K562 (cell line): Measurements from ENCODE around the gene PMFBP1. TPM values are rescaled to one million over a fixed set of nuclear protein-coding genes. Genes with fewer than 3 reads are reported as not detected.

ENCODE experiments used
- ATAC-seq: fragments of 200-7000 bp; cut with Tn5 transposase; 3 replicates; pipeline ENCODE4 v1.9.1; 2020; ENCODE audit warnings: moderate library complexity
- BruUV-seq: library from RNA; stranded (reverse); fragments of 400-500 nt; replicated peaks from 2 replicates; lab custom pipeline; 2021; lab: Mats Ljungman, UMichigan
- CTCF ChIA-PET: fragments of 300-600 bp; formaldehyde crosslinking; extraction: SDS; loops from one replicate; lab custom pipeline; 2021; ENCODE audit warnings: low intra/inter-chr PET ratio; lab: Yijun Ruan, JAX
- POLR2A ChIA-PET: fragments of 300-600, 350-650 bp; sonication (Branson Sonifier 250); formaldehyde crosslinking; extraction: SDS; loops from one replicate; lab custom pipeline; 2021; ENCODE audit warnings: antibody characterized with exemption, inconsistent platforms; lab: Yijun Ruan, JAX
- DNase-seq, 4 experiments: peaks; one replicate each; pipeline versions ENCODE4 v3.0.0 to v3.0.0-alpha.2; 2011 to 2018; ENCODE audit warnings: low spot score in 3 of 4, mixed read lengths in 3 of 4; ENCODE audit errors: extremely low read depth in 1 of 4
- FAIRE-seq: peaks from 2 replicates; lab custom pipeline; 2011; peaks lifted over from hg19 to GRCh38; lab: Jason Lieb, UNC
- H2AFZ ChIP-seq: 2 replicates; pipeline ENCODE4 v1.6.0; 2011; ENCODE audit warnings: low read depth, low read length, control low read depth, inconsistent platforms
- H3K27ac ChIP-seq: fragments of 200-600 bp; 3 replicates; pipeline ENCODE4 v1.8.0; 2011; ENCODE audit warnings: low read depth, mild to moderate bottlenecking, control low read depth, inconsistent platforms, low read length, moderate library complexity, mixed read lengths; ENCODE audit errors: extremely low read depth
- H3K27me3 ChIP-seq, 2 experiments: fragments of 300-600 bp in 1 of 2; 2 replicates in 1 of 2; 3 replicates in 1 of 2; pipeline versions ENCODE4 v1.6.0 to v1.8.0; 2011; ENCODE audit warnings: inconsistent platforms in 2 of 2, low read length in 2 of 2, mild to moderate bottlenecking in 1 of 2, mixed read lengths in 1 of 2, moderate library complexity in 1 of 2; ENCODE audit not compliant: control insufficient read depth in 2 of 2, insufficient read depth in 2 of 2
- H3K36me3 ChIP-seq: fragments of 300-600 bp; 3 replicates; pipeline ENCODE4 v1.8.0; 2011; ENCODE audit warnings: mild to moderate bottlenecking, low read length, inconsistent platforms; ENCODE audit not compliant: control insufficient read depth, insufficient read depth
- H3K4me1 ChIP-seq, 2 experiments: fragments of 200-600 bp in 1 of 2; replicated peaks in 1 of 2; 2 replicates in 1 of 2; 3 replicates in 1 of 2; pipeline versions ENCODE4 v1.5.1 to v1.8.0; 2011; ENCODE audit warnings: inconsistent platforms in 2 of 2, low read length in 2 of 2, mild to moderate bottlenecking in 1 of 2, mixed read lengths in 1 of 2, moderate library complexity in 1 of 2; ENCODE audit not compliant: control insufficient read depth in 2 of 2, insufficient read depth in 2 of 2
- H3K4me2 ChIP-seq: 2 replicates; pipeline ENCODE4 v1.6.1; 2011; ENCODE audit warnings: low read length, control low read depth, inconsistent platforms, mixed read lengths; ENCODE audit not compliant: insufficient read depth
- H3K4me3 ChIP-seq: fragments of 200-600 bp; sonication (generic), shearing (Covaris generic); 2 replicates; pipeline ENCODE4 v1.5.1; 2016; ENCODE audit warnings: control low read depth, inconsistent platforms
- H3K79me2 ChIP-seq: fragments of 200-600 bp; 3 replicates; pipeline ENCODE4 v1.8.0; 2011; ENCODE audit warnings: low read length, inconsistent platforms; ENCODE audit not compliant: control insufficient read depth, insufficient read depth
- H3K9ac ChIP-seq, 2 experiments: 2 replicates each; pipeline versions ENCODE4 v1.6.0 to v1.6.1; 2011; ENCODE audit warnings: low read depth in 2 of 2, low read length in 2 of 2, control low read depth in 1 of 2, inconsistent platforms in 1 of 2, mild to moderate bottlenecking in 1 of 2, mixed read lengths in 1 of 2; ENCODE audit not compliant: insufficient read depth in 1 of 2
- H3K9me1 ChIP-seq: one replicate; pipeline ENCODE4 v1.6.0; 2011; ENCODE audit warnings: inconsistent platforms, mild to moderate bottlenecking, low read length, moderate library complexity; ENCODE audit not compliant: control insufficient read depth, insufficient read depth
- H3K9me3 ChIP-seq: replicated peaks from 2 replicates; pipeline ENCODE4 v1.5.1; 2011; ENCODE audit warnings: low read depth, low read length, inconsistent platforms; ENCODE audit not compliant: control insufficient read depth, insufficient read depth
- H4K20me1 ChIP-seq: replicated peaks from 2 replicates; pipeline ENCODE4 v1.6.1; 2011; ENCODE audit warnings: low read length, inconsistent platforms, mixed read lengths; ENCODE audit not compliant: control insufficient read depth, insufficient read depth
- CREB1 ChIP-seq, 2 experiments: sonication (generic) in 1 of 2; formaldehyde crosslinking in 1 of 2; IDR thresholded peaks; 2 replicates each; pipeline versions ENCODE4 v1.6.1 to v1.8.0; 2012 to 2022; ENCODE audit warnings: inconsistent platforms in 1 of 2, mild to moderate bottlenecking in 1 of 2, missing genetic modification reagents in 1 of 2, moderate library complexity in 1 of 2
- CTCF ChIP-seq, 3 experiments: IDR thresholded peaks in 2 of 3; conservative IDR thresholded peaks in 1 of 3; 2 replicates each; pipeline ENCODE4 v1.5.1; 2011 to 2012; ENCODE audit warnings: low read length in 3 of 3, mild to moderate bottlenecking in 3 of 3, control low read depth in 2 of 3, improper control_type of control experiment in 1 of 3, inconsistent platforms in 1 of 3, low read depth in 1 of 3, mixed read lengths in 1 of 3, moderate library complexity in 1 of 3; ENCODE audit not compliant: insufficient read depth in 2 of 3
- CUX1 ChIP-seq: fragments of 200-800 bp; sonication (Bioruptor generic); IDR thresholded peaks from 2 replicates; pipeline ENCODE4 v1.6.1; 2016; ENCODE audit warnings: missing genetic modification characterization, missing compliant biosample characterization
- E2F3 ChIP-seq: fragments of 250-450 bp; sonication (Bioruptor Pico); IDR thresholded peaks from 2 replicates; pipeline ENCODE4 v1.4.0; 2020; ENCODE audit warnings: mild to moderate bottlenecking
- ETV6 ChIP-seq, 3 experiments: fragments of 150-350 bp in 1 of 3; sonication (generic) in 1 of 3; formaldehyde crosslinking in 1 of 3; IDR thresholded peaks; 2 replicates each; pipeline versions ENCODE4 v1.6.1 to v1.8.0; 2014 to 2022; ENCODE audit warnings: borderline replicate concordance in 2 of 3, low read depth in 2 of 3, antibody characterized with exemption in 1 of 3, low read length in 1 of 3, mild to moderate bottlenecking in 1 of 3, missing genetic modification reagents in 1 of 3
- HDAC2 ChIP-seq: fragments of 450-650 bp; IDR thresholded peaks from 2 replicates; pipeline ENCODE4 v1.6.1; 2016; ENCODE audit warnings: mild to moderate bottlenecking
- MTA3 ChIP-seq: fragments of 450-650 bp; formaldehyde crosslinking; IDR thresholded peaks from 2 replicates; pipeline ENCODE4 v1.6.1; 2017; ENCODE audit warnings: mild to moderate bottlenecking, borderline replicate concordance
- POU5F1 ChIP-seq: fragments of 150-350 bp; IDR thresholded peaks from 2 replicates; pipeline ENCODE4 v1.6.1; 2014; ENCODE audit warnings: borderline replicate concordance, low read length, low read depth, mild to moderate bottlenecking; ENCODE audit not compliant: partially characterized antibody
- RBBP5 ChIP-seq: fragments of 200-600 bp; sonication (generic); IDR thresholded peaks from 2 replicates; pipeline ENCODE4 v1.6.1; 2012; ENCODE audit warnings: borderline replicate concordance, mild to moderate bottlenecking, low read length, control low read depth, inconsistent platforms; ENCODE audit not compliant: insufficient read depth, poor library complexity, severe bottlenecking
- SIX5 ChIP-seq, 2 experiments: IDR thresholded peaks; 2 replicates each; pipeline ENCODE4 v1.6.1; 2011; ENCODE audit warnings: low read length in 2 of 2, borderline replicate concordance in 1 of 2, low read depth in 1 of 2, mild to moderate bottlenecking in 1 of 2, moderate library complexity in 1 of 2; ENCODE audit not compliant: insufficient read depth in 1 of 2
- ZBTB1 ChIP-seq: sonication (generic); formaldehyde crosslinking; IDR thresholded peaks from 2 replicates; pipeline ENCODE4 v1.8.1; 2023; ENCODE audit warnings: missing genetic modification reagents, low read depth, mild to moderate bottlenecking, borderline replicate concordance
- ZKSCAN1 ChIP-seq: fragments of 150-350 bp; IDR thresholded peaks from 2 replicates; pipeline ENCODE4 v1.6.1; 2016; ENCODE audit warnings: low read depth, low read length
- ZNF347 ChIP-seq: fragments of 450-650 bp; formaldehyde crosslinking; IDR thresholded peaks from 2 replicates; pipeline ENCODE4 v1.4.0; 2020; ENCODE audit warnings: low read depth, mild to moderate bottlenecking, moderate library complexity
- WGBS: fragments of 100-300 bp; shearing (Covaris generic); methylation state at CpG from one replicate; pipeline ENCODE4 v1.1.6; 2016; ENCODE audit warnings: low coverage, mixed read lengths; ENCODE audit not compliant: insufficient coverage; ENCODE audit errors: missing lambda C conversion rate; 5-methylcytosine and 5-hydroxymethylcytosine counted together
- in situ Hi-C: fragments of 300-500 bp; cut with MboI; formaldehyde crosslinking; loops from 4 replicates; pipeline ENCODE4 v1.15.0; 2018; ENCODE audit warnings: inconsistent platforms, mixed read lengths
- intact Hi-C: fragments of 100-400 bp; cut with micrococcal nuclease; formaldehyde crosslinking; loops from 2 replicates; pipeline ENCODE4 v1.14.2; 2022
- polyA plus RNA-seq, 8 experiments: library from polyadenylated mRNA; depleted of rRNA in 4 of 8; stranded (reverse) in 5 of 8; unstranded in 3 of 8; fragments of >200 nt; fragmentation: Nextera tagmentation in 2 of 8; fragmentation: Illumina TruSeq in 1 of 8; extraction: Ambion mirVana in 2 of 8; extraction: Trizol in 1 of 8; gene quantifications; 2 replicates each; pipeline versions ENCODE4 v1.2.1 to v1.2.3, GENCODE V29; 2011 to 2014; ENCODE audit warnings: inconsistent platforms in 1 of 8, missing spikeins in 1 of 8
- total RNA-seq, 7 experiments: library from RNA; depleted of rRNA in 6 of 7; stranded (reverse); fragments of >200 nt in 6 of 7; fragmentation: Illumina TruSeq in 2 of 7; extraction: Trizol in 2 of 7; gene quantifications; 2 replicates each; pipeline versions ENCODE4 v1.2.1 to v1.2.3, GENCODE V29; 2011 to 2021; ENCODE audit warnings: low replicate concordance in 1 of 7

PMFBP1 gene
- total and polyA plus RNA-seq, 9 of the 15 experiments (the other 6 are each of a cell fraction or from before 2014, with no cell fraction given): 0.13 to 0.91 (median 0.47) TPM

- H4K20me1 ChIP-seq: no peaks in the 10 kb centered on the region
- BruUV-seq: no TSS peak
- TF ChIP-seq RBBP5 (no peak), ETV6 (IDR thresholded peaks at IDR 0.05; ENCODE audit: borderline replicate concordance in 1 of 2, low read depth in 2 of 2, low read length in 1 of 2) (no peak), ETV6 (CRISPR knock-in tag; IDR thresholded peaks at IDR 0.05; ENCODE audit: borderline replicate concordance) (no peak), CUX1 (CRISPR knock-in tag) (no peak), MTA3 (no peak), CTCF (IDR thresholded peaks at IDR 0.05 in 2 of 3, conservative IDR thresholded peaks at IDR 0.05 in 1 of 3; ENCODE audit: insufficient read depth in 2 of 3, low read depth in 1 of 3, low read length in 3 of 3) (no peak), CREB1 (IDR thresholded peaks at IDR 0.05) (no peak), CREB1 (CRISPR knock-in tag; IDR thresholded peaks at IDR 0.05) (no peak), SIX5 (IDR thresholded peaks at IDR 0.05; ENCODE audit: borderline replicate concordance in 1 of 2, insufficient read depth in 1 of 2, low read depth in 1 of 2, low read length in 2 of 2) (no peak), E2F3 (CRISPR knock-in tag) (no peak), HDAC2 (no peak), ZKSCAN1 (no peak), POU5F1 (no peak), ZBTB1 (CRISPR knock-in tag) (no peak), ZNF347 (CRISPR knock-in tag) (no peak)
- TF ChIP-seq, all 486 proteins: peak for 0
- ChIA-PET POLR2A (interaction anchor here (0.6 kb wide), 2 partner anchors 27 to 48 kb away, joined by 3 to 5 read pairs; no protein-coding TSS in a partner anchor), CTCF (no interaction called here)
- Histone ChIP-seq H3K36me3 (no peaks in the 10 kb centered on the region), H3K9me3 (no peaks in the 10 kb centered on the region), H3K4me1 (no peaks in the 10 kb centered on the region), H3K9ac (no peak overlapping the region), H3K9me1 (no peaks in the 10 kb centered on the region), H3K27ac (no peak overlapping the region), H3K4me2 (no peak overlapping the region), H3K79me2 (no peaks in the 10 kb centered on the region), H3K4me3 (no peak overlapping the region), H2AFZ (no peak overlapping the region), H3K27me3 (peaks cover 0 to 59% of the 10 kb centered on the region in 2 experiments; a peak in 3 of 5 replicates)
- FAIRE-seq (no peak), ATAC-seq (no peak), DNase-seq (no peak)
- intact Hi-C loops (loop anchor here (10.0 kb wide), 1 partner anchor 90 kb away; no protein-coding TSS in a partner anchor), in situ Hi-C loops (no loop called here)
- 3% methylated on average over 2 of the region's 2 CpGs for WGBS
These were observed 37.4 kb downstream of the PMFBP1 start for GRCh38 chr16:72134507-72134906.
